ENCODE results near the gene NR0B2.
A peak's percentile ranks its signal among the peaks of the same experiment; 100 is the strongest.
"Not testable (repeated sequence)": the region's sequence is repeated elsewhere in the genome, so short reads cannot be mapped to it uniquely, and the experiment has no call there.

The NR0B2 gene

GRCh38 chr1:26894263-26894662, 19.5 kb downstream of the NR0B2 start:
- no peak for DNase-seq (ENCODE audit: low read depth in 2 of 2, low spot score in 1 of 2)

GRCh38 chr1:26890467-26890796, 23.3 kb downstream of the NR0B2 start:
- no peak for DNase-seq (ENCODE audit: low read depth in 2 of 2, low spot score in 1 of 2)

GRCh38 chr1:26889551-26890466, 24.0 kb downstream of the NR0B2 start, which contains the start of gene GPN2:
TSS of gene GPN2 (minus strand) at chr1:26890283. CDS start at chr1:26890096, 187 bp downstream.
- DNase-seq (ENCODE audit: low read depth in 2 of 2, low spot score in 1 of 2), result peak; percentile 49 to 59

- no peak for DNase-seq (ENCODE audit: low read depth in 2 of 2, low spot score in 1 of 2)
Observed at GRCh38 chr1:26888231-26888630, 25.5 kb downstream of the NR0B2 start.

GRCh38 chr1:26887125-26887524, 26.6 kb downstream of the NR0B2 start:
- DNase-seq (ENCODE audit: low read depth in 2 of 2, low spot score in 1 of 2), result no peak

GRCh38 chr1:26882696-26883463, 30.9 kb downstream of the NR0B2 start:
- DNase-seq (ENCODE audit: low read depth in 2 of 2, low spot score in 1 of 2), result no peak

GRCh38 chr1:26881611-26882010, 32.2 kb downstream of the NR0B2 start:
- not testable (repeated sequence) for DNase-seq (ENCODE audit: low read depth in 2 of 2, low spot score in 1 of 2)

GRCh38 chr1:26879793-26880192, 34.0 kb downstream of the NR0B2 start:
- no peak for DNase-seq (ENCODE audit: low read depth in 2 of 2, low spot score in 1 of 2)

- no peak for DNase-seq (ENCODE audit: low read depth in 2 of 2, low spot score in 1 of 2)
Observed at GRCh38 chr1:26877326-26877725, 36.4 kb downstream of the NR0B2 start.

GRCh38 chr1:26874896-26875295, 38.9 kb downstream of the NR0B2 start:
- no peak for DNase-seq (ENCODE audit: low read depth in 2 of 2, low spot score in 1 of 2)

- DNase-seq (ENCODE audit: low read depth in 2 of 2, low spot score in 1 of 2), result not testable (repeated sequence)
Observed at GRCh38 chr1:26873097-26873496, 40.7 kb downstream of the NR0B2 start.

- peak; percentile 69 to 89 for DNase-seq (ENCODE audit: low read depth in 2 of 2, low spot score in 1 of 2)
Observed at GRCh38 chr1:26864610-26865480, 48.9 kb downstream of the NR0B2 start.

- DNase-seq (ENCODE audit: low read depth in 2 of 2, low spot score in 1 of 2), result no peak
Observed at GRCh38 chr1:26863685-26864077, 50.1 kb downstream of the NR0B2 start.

GRCh38 chr1:26862781-26863684, 50.7 kb downstream of the NR0B2 start, which contains the start of gene SFN:
TSS of gene SFN (plus strand) at chr1:26863149. CDS start at chr1:26863213, 64 bp downstream.
- DNase-seq (ENCODE audit: low read depth in 2 of 2, low spot score in 1 of 2), result no peak

- no peak for DNase-seq (ENCODE audit: low read depth in 2 of 2, low spot score in 1 of 2)
Observed at GRCh38 chr1:26861889-26862378, 51.8 kb downstream of the NR0B2 start.

Data from stimulated activated CD8-positive, alpha-beta memory T cell treated with anti-CD3 and anti-CD28 coated beads, Interleukin-4, amount 100 ng/mL, for 4 hours (primary cell).